NCI-H526 treated with DMSO at 0.1 percent for 48 hours (cell line): ENCODE measurements around the gene NOP9.
A peak's percentile ranks its signal among the peaks of the same experiment; 100 is the strongest.
"Not testable (repeated sequence)": the region's sequence is repeated elsewhere in the genome, so short reads cannot be mapped to it uniquely, and the experiment has no call there.

Experiments used
- DNase-seq: peaks from one replicate; lab custom pipeline; 2025; lab: John Stamatoyannopoulos, UW

NOP9 gene

GRCh38 chr14:24349742-24350141, 50.1 kb downstream of the NOP9 start:
- DNase-seq, result no peak

GRCh38 chr14:24351517-24351916, 51.9 kb downstream of the NOP9 start:
- DNase-seq, result peak; percentile 6

- no peak for DNase-seq
These were observed 54.2 kb downstream of the NOP9 start for GRCh38 chr14:24353559-24354481.

- DNase-seq, result not testable (repeated sequence)
These were observed 54.8 kb downstream of the NOP9 start for GRCh38 chr14:24354482-24354825.

GRCh38 chr14:24355009-24355408, 55.4 kb downstream of the NOP9 start:
- no peak for DNase-seq

GRCh38 chr14:24356208-24356607, 56.6 kb downstream of the NOP9 start:
- no peak for DNase-seq
